GM06990 (cell line): Measurements from ENCODE around the gene HDAC4.

Experiments
- DNase-seq: peaks from one replicate; pipeline ENCODE4 v3.0.0-alpha.2; 2011; ENCODE audit not compliant: insufficient read length; ENCODE audit errors: extremely low read depth
- H3K27me3 ChIP-seq: replicated peaks from 2 replicates; pipeline ENCODE4 v1.6.0; 2011; ENCODE audit warnings: low read length; ENCODE audit not compliant: control insufficient read depth, insufficient read depth
- H3K36me3 ChIP-seq: 2 replicates; pipeline ENCODE4 v1.5.1; 2011; ENCODE audit warnings: low read length; ENCODE audit not compliant: control insufficient read depth, insufficient read depth
- H3K4me3 ChIP-seq: replicated peaks from 2 replicates; pipeline ENCODE4 v1.5.1; 2011; ENCODE audit warnings: low read depth, mild to moderate bottlenecking, control low read depth, low read length
- CTCF ChIP-seq: IDR thresholded peaks from 2 replicates; pipeline ENCODE4 v1.5.1; 2011; ENCODE audit warnings: low read length, control low read depth, mild to moderate bottlenecking, inconsistent platforms; ENCODE audit not compliant: insufficient read depth, poor library complexity, severe bottlenecking

The HDAC4 gene

GRCh38 chr2:239122421-239123110 is 278.3 kb downstream of the HDAC4 start:
- no peak for TF ChIP-seq CTCF
- DNase-seq, result no peak
- Histone ChIP-seq H3K4me3 (no peak overlapping the region), H3K27me3 (no peaks in the 10 kb centered on the region), H3K36me3 (no peaks in the 10 kb centered on the region)

DNA sequence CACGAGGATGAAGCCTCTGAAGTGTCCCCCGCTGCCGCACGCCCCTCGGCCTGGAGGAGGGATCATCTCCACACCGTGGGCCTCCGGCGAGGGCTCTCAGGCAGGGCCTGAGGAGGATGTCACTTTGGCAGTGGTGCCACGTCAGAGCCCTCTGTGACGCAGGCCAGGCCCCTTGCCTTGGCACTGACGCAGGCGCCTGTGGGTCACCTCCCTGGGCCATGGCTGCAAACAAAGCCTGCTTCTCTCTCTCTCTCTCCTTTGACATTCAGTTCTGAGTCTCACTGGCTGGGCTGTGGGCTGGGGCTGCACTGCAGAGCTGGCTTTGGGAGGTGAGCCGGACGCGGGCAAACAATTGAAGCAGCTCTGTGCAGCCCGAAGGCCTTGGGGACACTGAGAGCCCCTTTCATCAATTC is 279.2 kb downstream of the HDAC4 start:
- TF ChIP-seq CTCF, result no peak
- DNase-seq, result no peak

GRCh38 chr2:239120664-239121063 is 280.2 kb downstream of the HDAC4 start:
- no peak for TF ChIP-seq CTCF
- no peaks in the 10 kb centered on the region for H3K36me3 ChIP-seq
- H3K27me3 ChIP-seq, result no peaks in the 10 kb centered on the region
- no peak for DNase-seq
- no peak overlapping the region for H3K4me3 ChIP-seq

More for the DNA sequence above, 279.2 kb downstream of the HDAC4 start:
- Histone ChIP-seq H3K27me3 (no peaks in the 10 kb centered on the region), H3K4me3 (no peak overlapping the region), H3K36me3 (no peaks in the 10 kb centered on the region)

DNA sequence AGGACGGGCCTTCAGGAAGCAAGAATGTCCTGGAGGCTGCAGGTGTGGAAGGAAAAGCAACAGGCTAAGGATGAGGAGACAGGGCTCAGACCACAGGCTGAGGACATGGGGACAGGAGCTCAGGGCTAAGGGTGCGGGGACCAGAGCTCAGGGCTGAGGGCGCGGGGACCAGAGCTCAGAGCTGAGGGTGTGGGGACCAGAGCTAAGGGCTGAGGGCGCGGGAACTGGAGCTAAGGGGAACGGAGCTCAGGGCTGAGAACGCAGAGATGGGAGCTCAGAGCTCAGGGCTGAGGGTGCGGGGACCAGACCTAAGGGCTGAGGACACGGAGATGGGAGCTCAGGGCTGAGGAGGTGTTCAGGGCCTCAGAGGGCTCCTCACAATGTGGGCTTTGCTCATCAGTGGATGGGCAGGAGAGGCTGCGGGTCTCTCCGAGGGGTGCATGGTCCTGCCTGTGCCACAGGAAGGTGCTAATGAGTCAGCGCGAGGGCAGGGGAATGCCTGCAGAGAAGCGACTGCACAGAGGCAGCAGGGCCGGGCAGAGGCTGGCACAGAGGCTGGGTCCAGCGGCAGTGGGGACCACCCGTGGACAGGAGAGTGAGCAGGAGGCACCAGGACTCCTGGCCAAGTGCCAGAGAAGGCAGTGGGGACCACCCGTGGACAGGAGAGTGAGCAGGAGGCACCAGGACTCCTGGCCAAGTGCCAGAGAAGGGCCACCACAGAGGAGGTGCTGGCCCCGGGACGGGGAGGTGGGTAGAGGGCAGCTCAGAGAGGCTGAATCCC is 281.3 kb downstream of the HDAC4 start:
- DNase-seq, result no peak
- no peak for TF ChIP-seq CTCF
- Histone ChIP-seq H3K4me3 (no peak overlapping the region), H3K36me3 (no peaks in the 10 kb centered on the region), H3K27me3 (no peaks in the 10 kb centered on the region)

DNA sequence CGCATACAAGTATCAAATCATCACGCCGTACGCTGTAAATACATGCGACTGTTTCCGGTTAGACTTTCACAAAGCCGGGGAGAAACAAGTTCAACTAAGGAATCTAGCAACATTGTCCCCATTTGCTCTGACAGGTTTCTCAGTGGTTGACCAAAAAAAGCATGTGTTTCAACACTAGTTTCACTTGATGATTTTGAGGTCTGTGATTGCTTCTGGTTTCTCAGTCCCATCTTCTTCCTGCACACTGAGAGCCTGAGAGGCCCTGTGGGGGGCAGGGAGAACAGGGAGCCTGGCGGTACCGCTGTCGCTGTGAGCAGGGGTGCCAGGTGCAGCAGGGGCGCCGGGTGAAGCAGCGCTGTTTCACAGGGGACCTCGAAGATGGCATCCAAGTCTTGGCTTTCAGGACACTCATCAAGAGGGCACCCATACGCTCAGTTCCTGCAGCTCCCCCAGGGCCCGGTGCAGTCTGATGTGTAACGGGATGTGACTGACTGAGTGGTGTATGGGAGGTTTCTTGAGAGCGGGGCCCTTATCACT is 282.1 kb downstream of the HDAC4 start:
- TF ChIP-seq CTCF, result no peak
- no peak for DNase-seq
- H3K27me3 ChIP-seq, result no peaks in the 10 kb centered on the region
- H3K4me3 ChIP-seq, result no peak overlapping the region
- no peaks in the 10 kb centered on the region for H3K36me3 ChIP-seq
